HG02852 (cell line): Measurements from ENCODE around the gene DBH.

Experiments
- ATAC-seq: cut with Tn5 transposase; IDR thresholded peaks from one replicate; pipeline ENCODE4 v1.9.1; 2021; ENCODE audit warnings: mild to moderate bottlenecking, moderate library complexity; ENCODE audit not compliant: unreplicated experiment

Gene DBH

GRCh38 chr9:133642708-133643361 is 6.7 kb downstream of the DBH start:
- ATAC-seq = no peak

- no peak for ATAC-seq
Measured at GRCh38 chr9:133643362-133643755, 7.2 kb downstream of the DBH start.

GRCh38 chr9:133643978-133644760 is 8.0 kb downstream of the DBH start:
- ATAC-seq = no peak

- no peak for ATAC-seq
Measured at GRCh38 chr9:133645021-133645765, 9.0 kb downstream of the DBH start.

- no peak for ATAC-seq
Measured at GRCh38 chr9:133647148-133647547, 11.0 kb downstream of the DBH start.

GRCh38 chr9:133647765-133648469 is 11.8 kb downstream of the DBH start:
- no peak for ATAC-seq

- ATAC-seq = no peak
Measured at GRCh38 chr9:133649194-133649593, 13.0 kb downstream of the DBH start.

- ATAC-seq = no peak
Measured at GRCh38 chr9:133650026-133650425, 13.9 kb downstream of the DBH start.

- no peak for ATAC-seq
Measured at GRCh38 chr9:133653638-133654037, 17.5 kb downstream of the DBH start.

GRCh38 chr9:133654736-133655657 is 18.8 kb downstream of the DBH start:
- ATAC-seq = no peak

- no peak for ATAC-seq
Measured at GRCh38 chr9:133655701-133656100, 19.5 kb downstream of the DBH start.

- ATAC-seq = no peak
Measured at GRCh38 chr9:133656211-133657119, 20.3 kb downstream of the DBH start.

GRCh38 chr9:133657120-133657661 is 21.0 kb downstream of the DBH start:
- ATAC-seq = no peak

- no peak for ATAC-seq
Measured at GRCh38 chr9:133658442-133659431, 22.6 kb downstream of the DBH start.

- ATAC-seq = no peak
Measured at GRCh38 chr9:133659516-133659915, 23.4 kb downstream of the DBH start.

GRCh38 chr9:133661846-133662540 is 25.8 kb downstream of the DBH start:
- ATAC-seq = no peak
